ENCODE data around the gene PCDH15.

GRCh38 chr10:54772468-54773122 lies 28.4 kb downstream of the PCDH15 start:
- TF ChIP-seq CTCF (IDR thresholded peaks at IDR 0.05) = no peak
- TF ChIP-seq POLR2A (IDR thresholded peaks at IDR 0.05) = no peak
- TF ChIP-seq EP300 (IDR thresholded peaks at IDR 0.05) = no peak
